ENCODE results near the gene IGFBP6. TPM values are rescaled to one million over a fixed set of nuclear protein-coding genes. Genes with fewer than 3 reads are reported as not detected.
A peak's percentile ranks its signal among the peaks of the same experiment; 100 is the strongest.

The IGFBP6 gene
- total and polyA plus RNA-seq, 2 donors (not counting 1 experiment from before 2014, with no cell fraction given), result 0.30 TPM; not detected in 1

GRCh38 chr12:53097207-53097563 is 282 bp upstream of the IGFBP6 start:
- TF ChIP-seq CTCF (IDR thresholded peaks at IDR 0.05) (no peak), EZH2 (IDR thresholded peaks at IDR 0.05; ENCODE audit: borderline replicate concordance, insufficient read depth, low read depth, low read length, poor library complexity, severe bottlenecking) (no peak)
- Histone ChIP-seq H3K27ac (ENCODE audit: low read length in 2 of 2) (no peak overlapping the region), H4K20me1 (ENCODE audit: control insufficient read depth, insufficient read depth, low read length, poor library complexity, severe bottlenecking) (no peaks in the 10 kb centered on the region), H3K79me2 (ENCODE audit: control insufficient read depth, insufficient read depth, low read length) (no peaks in the 10 kb centered on the region), H3K9ac (ENCODE audit: low read length) (peak overlapping the region; percentile 78), H3K36me3 (replicated peaks in 1 of 2; ENCODE audit: control extremely low read depth in 1 of 2, control insufficient read depth in 1 of 2, extremely low read depth in 1 of 2, insufficient read depth in 2 of 2, low read length in 1 of 2) (no peaks in the 10 kb centered on the region), H3K9me3 (ENCODE audit: control extremely low read depth in 1 of 3, control insufficient read depth in 2 of 3, insufficient read depth in 1 of 3, low read length in 2 of 3) (no peaks in the 10 kb centered on the region), H3K4me2 (replicated peaks; ENCODE audit: low read depth, low read length, poor library complexity, severe bottlenecking) (peak overlapping the region; percentile 100), H3K4me3 (ENCODE audit: control extremely low read depth in 1 of 5, extremely low read depth in 1 of 5, insufficient read depth in 1 of 5, low read depth in 2 of 5, low read length in 4 of 5) (peak overlapping the region in 4 of 5 experiments; percentile 51 to 69 (median 58)), H3K27me3 (replicated peaks in 1 of 4; ENCODE audit: control extremely low read depth in 1 of 4, control insufficient read depth in 3 of 4, insufficient read depth in 4 of 4, low read length in 3 of 4) (peaks cover 0 to 18% (median 8%) of the 10 kb centered on the region in 4 experiments), H2AFZ (ENCODE audit: insufficient read depth, low read depth, low read length, poor library complexity, severe bottlenecking) (peak overlapping the region; percentile 89), H3K4me1 (ENCODE audit: control insufficient read depth in 2 of 2, insufficient read depth in 2 of 2, low read length in 2 of 2) (peaks cover 18 to 27% of the 10 kb centered on the region in 2 donors)
- Mint-ChIP-seq H3K9me3 (ENCODE audit: insufficient read depth) (no peaks in the 10 kb centered on the region), H3K4me1 (peaks cover 28% of the 10 kb centered on the region), H3K27me3 (peaks cover 21% of the 10 kb centered on the region), H3K27ac (peak overlapping the region; percentile 53), H3K4me3 (peak overlapping the region; percentile 90)
- DNase-seq (peak; percentile 29), ATAC-seq (ENCODE audit: low read depth) (no peak)
- CTCF ChIA-PET, result interaction anchor here (3.4 to 13.1 kb wide), 3 partner anchors 12 to 30 kb away, joined by 22 to 344 read pairs (median 53); partner anchors contain the start of gene SPRYD3
- intact Hi-C loops (cut with micrococcal nuclease), result loop anchor here (1.0 to 5.0 kb wide), 2 partner anchors 18 to 45 kb away; partner anchors contain the start of genes SPRYD3 and TNS2
- POLR2A ChIA-PET, result interaction anchor here (1.3 to 2.6 kb wide), 2 partner anchors 11 to 18 kb away, joined by 3 to 11 read pairs; partner anchors contain the start of gene SPRYD3
- 2% methylated on average over 6 of the region's 9 CpGs for WGBS (ENCODE audit: insufficient coverage)

DNA sequence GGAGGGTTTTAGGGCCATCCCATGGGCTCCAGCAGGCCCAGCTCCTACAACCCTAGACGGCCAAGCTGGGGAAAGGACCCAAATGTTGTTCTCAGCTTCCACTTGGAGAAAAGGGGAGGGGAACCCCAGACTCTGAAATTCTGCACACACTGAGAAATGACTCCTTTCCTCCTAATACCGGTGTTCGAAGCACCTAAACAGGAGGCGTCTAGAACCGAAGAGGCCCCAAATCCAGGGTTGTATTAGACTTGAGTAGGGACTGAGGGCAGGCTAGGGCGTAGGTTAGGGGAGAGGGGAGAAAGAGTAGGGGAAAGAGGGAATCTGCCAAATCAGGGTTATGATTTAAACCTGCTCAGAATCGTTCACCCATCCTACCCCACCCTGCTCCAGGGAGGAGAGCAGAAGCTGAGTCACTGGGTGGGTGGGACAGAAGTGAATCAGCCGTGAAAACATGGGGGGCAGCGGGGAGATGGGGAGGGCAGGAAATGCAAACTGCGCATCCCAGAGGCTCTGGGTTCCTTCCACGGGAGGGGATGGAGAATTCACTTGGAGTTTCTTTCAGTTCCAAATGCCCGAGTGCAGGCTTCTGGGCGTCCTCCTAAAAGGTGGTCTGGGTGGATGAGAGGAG is 1.0 kb downstream of the IGFBP6 start:
- no peak for TF ChIP-seq CTCF (IDR thresholded peaks at IDR 0.05)
- TF ChIP-seq EZH2 (IDR thresholded peaks at IDR 0.05; ENCODE audit: borderline replicate concordance, insufficient read depth, low read depth, low read length, poor library complexity, severe bottlenecking), result no peak
- H3K4me2 ChIP-seq (replicated peaks; ENCODE audit: low read depth, low read length, poor library complexity, severe bottlenecking), result peak overlapping the region; percentile 100
- Mint-ChIP-seq H3K27me3 (peaks cover 18% of the 10 kb centered on the region), H3K9me3 (ENCODE audit: insufficient read depth) (no peaks in the 10 kb centered on the region), H3K27ac (no peak overlapping the region), H3K4me1 (peaks cover 37% of the 10 kb centered on the region), H3K4me3 (peak overlapping the region; percentile 90)
- H3K36me3 ChIP-seq (replicated peaks in 1 of 2; ENCODE audit: control extremely low read depth in 1 of 2, control insufficient read depth in 1 of 2, extremely low read depth in 1 of 2, insufficient read depth in 2 of 2, low read length in 1 of 2), result no peaks in the 10 kb centered on the region
- POLR2A ChIA-PET, result interaction anchor here (0.8 to 2.6 kb wide), 3 partner anchors 12 to 44 kb away, joined by 3 to 11 read pairs (median 4); partner anchors contain the start of gene SPRYD3
- WGBS (ENCODE audit: insufficient coverage), result 71% methylated on average over 6 of the region's 13 CpGs
- peaks cover 0 to 18% (median 7%) of the 10 kb centered on the region in 4 experiments for H3K27me3 ChIP-seq (replicated peaks in 1 of 4; ENCODE audit: control extremely low read depth in 1 of 4, control insufficient read depth in 3 of 4, insufficient read depth in 4 of 4, low read length in 3 of 4)
- peak overlapping the region; percentile 89 for H2AFZ ChIP-seq (ENCODE audit: insufficient read depth, low read depth, low read length, poor library complexity, severe bottlenecking)
- intact Hi-C loops (cut with micrococcal nuclease), result loop anchor here (5.0 kb wide), 1 partner anchor 46 kb away; the partner anchor contains the start of gene TNS2
- CTCF ChIA-PET, result interaction anchor here (0.6 to 13.1 kb wide), 21 partner anchors 8 to 1301 kb away, joined by 3 to 344 read pairs (median 5); partner anchors contain the start of gene SPRYD3
- no peak for ATAC-seq (ENCODE audit: low read depth)
- H3K9me3 ChIP-seq (ENCODE audit: control extremely low read depth in 1 of 3, control insufficient read depth in 2 of 3, insufficient read depth in 1 of 3, low read length in 2 of 3), result no peaks in the 10 kb centered on the region
- no peak overlapping the region for H3K27ac ChIP-seq (ENCODE audit: low read length in 2 of 2)
- H3K79me2 ChIP-seq (ENCODE audit: control insufficient read depth, insufficient read depth, low read length), result no peaks in the 10 kb centered on the region
- H4K20me1 ChIP-seq (ENCODE audit: control insufficient read depth, insufficient read depth, low read length, poor library complexity, severe bottlenecking), result no peaks in the 10 kb centered on the region
- H3K4me1 ChIP-seq (ENCODE audit: control insufficient read depth in 2 of 2, insufficient read depth in 2 of 2, low read length in 2 of 2), result peaks cover 30 to 40% of the 10 kb centered on the region in 2 donors
- H3K9ac ChIP-seq (ENCODE audit: low read length), result peak overlapping the region; percentile 78
- peak; percentile 16 for DNase-seq
- peak overlapping the region in 4 of 5 experiments; percentile 51 to 69 (median 58) for H3K4me3 ChIP-seq (ENCODE audit: control extremely low read depth in 1 of 5, extremely low read depth in 1 of 5, insufficient read depth in 1 of 5, low read depth in 2 of 5, low read length in 4 of 5)

Measured in B cell (primary cell).